Measurements from ENCODE around the gene TXNL4A.

TXNL4A gene

DNA sequence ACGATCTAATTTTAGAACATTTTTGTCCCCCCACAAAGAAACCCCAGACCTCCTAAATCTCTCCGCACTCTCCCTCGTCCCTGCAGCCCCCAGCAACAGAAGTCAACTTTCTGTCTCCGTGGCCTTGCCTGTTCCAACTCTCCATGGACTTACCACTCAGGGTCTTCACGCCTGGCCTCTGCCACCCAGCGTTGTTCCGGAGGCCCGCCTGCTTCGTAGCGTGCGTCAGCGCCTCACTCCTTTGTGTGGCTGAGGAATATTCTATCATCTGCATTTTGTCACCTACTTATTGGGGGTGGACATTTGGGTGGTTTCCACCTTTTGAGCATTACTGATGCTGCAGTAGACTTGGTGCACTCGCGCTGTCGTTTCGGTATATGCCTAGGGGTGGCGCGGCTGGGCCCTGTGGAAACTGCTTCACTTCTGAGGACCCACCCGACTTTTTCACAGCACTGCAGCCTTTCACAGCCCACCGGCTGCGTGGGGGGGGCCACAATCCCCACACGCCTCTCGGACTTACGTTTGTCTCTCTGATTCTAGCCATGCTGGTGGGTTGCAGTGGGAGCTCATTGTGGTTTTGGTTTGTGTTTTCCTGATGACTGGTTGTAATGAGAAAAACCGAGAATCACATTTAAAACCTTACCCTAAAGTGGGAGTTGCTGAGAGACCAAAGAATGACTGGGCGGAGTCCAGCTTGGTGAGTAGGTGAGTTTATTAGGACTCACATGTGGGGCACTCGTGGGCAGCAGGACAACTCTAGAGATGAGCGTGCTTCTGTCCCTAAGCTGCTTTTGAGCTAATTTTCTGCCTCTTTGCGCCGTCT, 25.3 kb downstream of the TXNL4A start (continued):
- TF ChIP-seq ZNF654 (tag by site-specific recombination; IDR thresholded peaks at IDR 0.05; ENCODE audit: low read depth) (no peak), ZFHX2 (tag by site-specific recombination; conservative IDR thresholded peaks at IDR 0.05) (peak; percentile 77)

- H3K4me1 ChIP-seq (ENCODE audit: control insufficient read depth, insufficient read depth, low read length), result peaks cover 18% of the 10 kb centered on the region
- H3K9me3 ChIP-seq (ENCODE audit: control insufficient read depth, insufficient read depth, low read depth, low read length), result no peaks in the 10 kb centered on the region
- CTCF ChIA-PET, result no interaction called here
- no peak overlapping the region for H3K27ac ChIP-seq (ENCODE audit: extremely low read depth, low read depth, low read length)
- H3K4me3 ChIP-seq (ENCODE audit: low read depth, low read length), result no peak overlapping the region
- TF ChIP-seq ZBTB20 (tag by site-specific recombination; IDR thresholded peaks at IDR 0.05) (no peak), SCRT2 (tag by site-specific recombination; IDR thresholded peaks at IDR 0.05) (no peak), ZNF501 (tag by site-specific recombination; IDR thresholded peaks at IDR 0.05) (no peak), ZNF48 (tag by site-specific recombination; IDR thresholded peaks at IDR 0.05) (no peak), ZBTB7A (tag by site-specific recombination; IDR thresholded peaks at IDR 0.05; ENCODE audit: low read depth) (no peak), PRDM1 (tag by site-specific recombination; IDR thresholded peaks at IDR 0.05) (no peak), ZNF292 (tag by site-specific recombination; IDR thresholded peaks at IDR 0.05; ENCODE audit: borderline replicate concordance, low read depth) (no peak), EGR2 (tag by site-specific recombination; IDR thresholded peaks at IDR 0.05; ENCODE audit: low read depth) (peak; percentile 73; the same call in 1 of the 2 replicates), TCF7L2 (IDR thresholded peaks at IDR 0.05; ENCODE audit: borderline replicate concordance, low read depth, low read length) (no peak), ZFHX2 (tag by site-specific recombination; conservative IDR thresholded peaks at IDR 0.05) (peak; percentile 81)
- no peaks in the 10 kb centered on the region for H3K36me3 ChIP-seq (ENCODE audit: control insufficient read depth in 2 of 2, insufficient read depth in 1 of 2, low read length in 2 of 2)
- POLR2A ChIA-PET, result interaction anchor here (0.9 to 1.0 kb wide), 2 partner anchors 9 to 22 kb away, joined by 3 to 4 read pairs; no protein-coding TSS in a partner anchor
Observed at GRCh38 chr18:79962311-79962710, 26.1 kb downstream of the TXNL4A start.

- TF ChIP-seq ZNF530 (tag by site-specific recombination; IDR thresholded peaks at IDR 0.05; ENCODE audit: low read depth) (no peak), KLF1 (tag by site-specific recombination; IDR thresholded peaks at IDR 0.05) (peak; percentile 78), ZNF341 (tag by site-specific recombination; IDR thresholded peaks at IDR 0.05; ENCODE audit: low read depth) (peak; percentile 23; the same call in 1 of the 2 replicates), ZNF621 (tag by site-specific recombination; IDR thresholded peaks at IDR 0.05) (no peak), YY2 (tag by site-specific recombination; IDR thresholded peaks at IDR 0.05) (no peak), ZBTB8A (tag by site-specific recombination; IDR thresholded peaks at IDR 0.05) (0 out of 2 replicates have a peak, but pooled peaks have one; percentile 25)
- POLR2A ChIA-PET, result interaction anchor here (0.9 to 1.0 kb wide), 2 partner anchors 9 to 22 kb away, joined by 3 to 4 read pairs; no protein-coding TSS in a partner anchor
- Histone ChIP-seq H3K36me3 (ENCODE audit: control insufficient read depth in 2 of 2, insufficient read depth in 1 of 2, low read length in 2 of 2) (no peaks in the 10 kb centered on the region), H3K9me3 (ENCODE audit: control insufficient read depth, insufficient read depth, low read depth, low read length) (no peaks in the 10 kb centered on the region), H3K4me1 (ENCODE audit: control insufficient read depth, insufficient read depth, low read length) (peaks cover 18% of the 10 kb centered on the region), H3K4me3 (ENCODE audit: low read depth, low read length) (no peak overlapping the region), H3K27ac (ENCODE audit: extremely low read depth, low read depth, low read length) (no peak overlapping the region; the same call in 1 of the 2 replicates)
- CTCF ChIA-PET, result no interaction called here
Observed at GRCh38 chr18:79961527-79962291, 26.7 kb downstream of the TXNL4A start.

DNA sequence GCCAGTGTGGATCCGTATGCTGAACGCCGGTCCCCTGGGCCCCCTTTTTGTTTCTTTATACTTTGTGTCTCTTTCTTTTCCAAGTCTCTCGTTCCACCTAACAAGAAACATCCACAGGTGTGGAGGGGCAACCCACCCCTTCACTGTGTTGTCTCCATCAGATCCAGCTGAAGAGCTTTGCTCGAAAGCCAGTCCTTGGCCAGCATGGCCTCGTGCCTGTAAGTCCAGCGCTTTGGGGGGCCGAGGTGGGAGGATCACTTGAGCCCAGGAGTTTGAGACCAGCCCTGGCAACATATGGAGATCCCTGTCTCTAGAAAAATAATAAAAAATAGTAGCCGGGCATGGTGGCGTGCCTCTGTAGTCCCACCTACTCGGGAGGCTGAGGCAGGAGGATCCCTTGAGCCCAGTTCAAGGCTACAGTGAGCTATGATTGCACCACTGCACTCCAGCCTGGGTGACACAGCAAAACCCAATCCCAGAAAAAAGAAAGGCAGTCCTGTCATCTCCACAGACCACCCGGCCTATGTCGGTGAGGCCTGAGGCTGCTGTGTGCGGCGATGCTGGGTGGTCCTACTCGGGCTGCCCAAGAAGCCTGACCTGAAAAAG, 27.3 kb downstream of the TXNL4A start:
- Histone ChIP-seq H3K4me1 (ENCODE audit: control insufficient read depth, insufficient read depth, low read length) (peaks cover 18% of the 10 kb centered on the region), H3K9me3 (ENCODE audit: control insufficient read depth, insufficient read depth, low read depth, low read length) (no peaks in the 10 kb centered on the region), H3K27ac (ENCODE audit: extremely low read depth, low read depth, low read length) (no peak overlapping the region), H3K36me3 (ENCODE audit: control insufficient read depth in 2 of 2, insufficient read depth in 1 of 2, low read length in 2 of 2) (no peaks in the 10 kb centered on the region), H3K4me3 (ENCODE audit: low read depth, low read length) (no peak overlapping the region)
- POLR2A ChIA-PET, result interaction anchor here (0.9 to 1.0 kb wide), 2 partner anchors 8 to 23 kb away, joined by 3 to 4 read pairs; no protein-coding TSS in a partner anchor
- CTCF ChIA-PET, result no interaction called here
- TF ChIP-seq ZNF280D (tag by site-specific recombination; IDR thresholded peaks at IDR 0.05) (no peak), GFI1B (tag by site-specific recombination; IDR thresholded peaks at IDR 0.05) (no peak), ZNF555 (tag by site-specific recombination; conservative IDR thresholded peaks at IDR 0.05) (no peak)

All from HEK293 (cell line).